ENCODE data around the gene SLC23A2.

GRCh38 chr20:4937407-4938319, 63.6 kb downstream of the SLC23A2 start:
- TF ChIP-seq CTCF (IDR thresholded peaks at IDR 0.05; ENCODE audit: insufficient read depth, low read depth, low read length) = no peak
- no peak for TF ChIP-seq EZH2 (IDR thresholded peaks at IDR 0.05; ENCODE audit: insufficient read depth, low read length)

Data from astrocyte (in vitro differentiated cells and primary cell).